Measurements from ENCODE around the gene TRIO.

TRIO gene

GRCh38 chr5:14337593-14337992 lies 194.5 kb downstream of the TRIO start:
- DNase-seq = no peak

GRCh38 chr5:14339468-14339867 lies 196.3 kb downstream of the TRIO start:
- no peak for DNase-seq

- DNase-seq = no peak
Measured at GRCh38 chr5:14341571-14342230, 198.6 kb downstream of the TRIO start.

DNA sequence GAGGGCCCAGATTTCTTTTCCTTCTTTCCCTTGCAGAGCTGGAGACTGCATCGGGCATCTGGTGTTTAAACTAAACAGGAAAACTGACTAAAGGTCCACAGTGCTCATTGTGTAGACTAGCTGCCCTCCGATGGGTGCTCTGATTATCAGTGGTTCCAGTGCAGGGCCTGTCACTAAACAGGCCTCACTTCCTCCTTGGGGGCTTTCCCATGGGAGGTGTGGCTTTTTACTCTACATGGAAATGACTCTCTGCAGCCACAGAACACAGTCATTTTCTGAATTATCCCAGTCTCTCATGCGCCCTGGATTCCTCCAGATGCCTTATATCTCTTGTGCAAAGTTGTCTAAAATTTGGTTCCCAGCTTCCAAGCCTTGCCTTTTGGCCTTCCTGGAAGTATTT lies 199.2 kb downstream of the TRIO start:
- DNase-seq = no peak

DNA sequence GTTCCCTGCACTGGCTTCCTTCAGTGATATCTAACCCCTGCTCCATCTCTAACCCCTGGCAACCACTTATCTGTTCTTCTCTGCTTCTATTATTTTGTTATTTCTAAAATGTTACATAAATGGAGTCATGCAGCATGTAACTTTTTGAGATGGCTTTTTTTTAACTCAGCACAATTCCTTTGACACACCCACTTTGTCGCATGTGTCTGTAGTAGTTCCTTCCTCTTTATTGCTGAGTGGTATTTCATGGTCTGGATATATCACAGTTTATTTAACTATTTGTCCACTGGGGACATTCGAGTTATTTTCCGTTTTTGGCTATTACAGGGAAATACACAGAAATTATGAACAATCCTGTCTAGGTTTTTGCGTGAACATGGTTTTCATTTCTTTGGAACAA lies 200.2 kb downstream of the TRIO start:
- DNase-seq = no peak

- no peak for DNase-seq
Measured at GRCh38 chr5:14347522-14347921, 204.4 kb downstream of the TRIO start.

GRCh38 chr5:14348142-14348541 lies 205.0 kb downstream of the TRIO start:
- no peak for DNase-seq

DNA sequence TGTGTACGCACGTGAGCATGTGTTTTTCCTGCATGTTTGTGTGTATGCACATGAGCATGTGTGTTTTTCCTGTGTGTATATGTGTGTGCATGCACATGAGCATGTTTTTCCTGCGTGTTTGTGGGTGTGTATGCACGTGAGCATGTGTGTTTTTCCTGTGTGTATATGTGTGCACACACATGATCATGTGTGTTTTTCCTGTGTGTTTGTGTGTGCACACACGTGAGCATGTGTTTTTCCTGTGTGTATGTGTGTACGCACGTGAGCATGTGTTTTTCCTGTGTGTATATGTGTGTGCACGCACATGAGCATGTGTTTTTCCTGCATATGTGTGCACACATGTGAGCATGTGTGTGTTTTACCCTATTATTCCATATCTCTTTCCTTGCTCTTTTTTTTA lies 205.9 kb downstream of the TRIO start:
- DNase-seq = no peak

DNA sequence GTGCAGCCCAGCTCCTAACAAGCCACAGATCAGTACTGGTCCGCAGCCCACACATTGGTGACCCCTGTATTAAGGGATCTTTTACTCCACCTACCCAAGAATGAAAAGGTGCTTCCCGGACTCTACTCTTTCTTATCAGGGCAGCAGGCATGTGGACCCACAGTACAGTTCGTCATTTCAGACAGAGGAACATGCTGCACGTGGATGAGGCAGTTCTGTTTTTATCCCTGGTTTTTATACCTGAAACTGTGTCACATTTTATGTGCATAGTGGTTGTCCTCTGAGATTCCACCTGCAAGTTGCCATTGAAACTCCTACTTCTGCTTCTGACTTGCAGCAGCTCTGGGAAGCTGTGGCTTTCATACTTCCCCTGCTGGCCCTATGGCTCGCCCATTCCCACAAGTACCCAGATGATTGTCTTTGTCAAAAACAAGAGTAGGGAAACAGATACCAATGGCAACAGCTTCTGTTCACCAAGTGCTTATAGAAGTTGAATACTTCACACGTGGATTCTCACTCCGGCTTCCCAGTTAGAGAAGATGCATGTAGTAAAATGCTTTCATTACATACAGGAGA lies 208.0 kb downstream of the TRIO start:
- no peak for DNase-seq

GRCh38 chr5:14351845-14352712 lies 208.9 kb downstream of the TRIO start:
- DNase-seq = peak in 4 of 5 donors; percentile 21 to 57 (median 44)

- no peak for DNase-seq
Measured at GRCh38 chr5:14353726-14354474, 210.8 kb downstream of the TRIO start.

DNA sequence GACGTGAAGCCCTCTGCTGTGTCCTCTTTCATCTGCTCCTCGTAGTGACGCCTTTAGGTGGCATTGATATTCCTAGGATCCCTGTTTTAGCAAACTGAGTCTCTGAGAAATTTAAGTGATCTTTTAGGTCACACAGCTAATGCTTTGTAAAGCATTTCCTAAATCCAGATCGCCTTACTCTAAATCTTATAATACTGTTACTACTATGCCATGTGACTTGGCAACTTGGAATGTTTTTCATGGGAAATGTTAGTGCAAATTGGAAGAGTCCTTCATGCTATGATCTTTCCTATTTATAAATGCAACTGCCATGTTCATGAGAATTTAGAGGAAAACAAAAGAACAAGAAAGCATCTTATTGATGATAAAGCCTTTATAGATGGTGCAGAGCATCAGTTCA lies 212.2 kb downstream of the TRIO start:
- DNase-seq = no peak

- DNase-seq = no peak
Measured at GRCh38 chr5:14356305-14356704, 213.2 kb downstream of the TRIO start.

- DNase-seq = no peak
Measured at GRCh38 chr5:14357441-14357840, 214.3 kb downstream of the TRIO start.

- no peak for DNase-seq
Measured at GRCh38 chr5:14357851-14358250, 214.7 kb downstream of the TRIO start.

DNA sequence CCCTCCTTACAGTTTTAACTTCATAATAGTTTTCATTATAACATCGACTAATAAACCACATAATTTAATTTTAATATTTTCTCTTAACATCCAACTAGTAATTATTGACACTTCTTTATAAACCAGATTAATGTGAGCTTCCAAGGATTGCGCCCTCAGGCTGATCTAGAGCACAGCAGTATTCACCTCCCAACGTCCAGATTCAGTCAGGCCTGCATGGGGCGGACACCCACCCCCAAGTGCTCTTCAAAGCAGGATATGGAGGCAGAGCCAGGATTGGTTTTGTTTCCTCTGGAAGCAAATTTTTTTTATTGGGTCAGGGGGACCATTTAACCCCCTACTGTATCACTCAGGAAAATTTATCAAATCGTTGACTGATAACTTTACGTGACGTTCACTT lies 215.4 kb downstream of the TRIO start:
- no peak for DNase-seq

DNA sequence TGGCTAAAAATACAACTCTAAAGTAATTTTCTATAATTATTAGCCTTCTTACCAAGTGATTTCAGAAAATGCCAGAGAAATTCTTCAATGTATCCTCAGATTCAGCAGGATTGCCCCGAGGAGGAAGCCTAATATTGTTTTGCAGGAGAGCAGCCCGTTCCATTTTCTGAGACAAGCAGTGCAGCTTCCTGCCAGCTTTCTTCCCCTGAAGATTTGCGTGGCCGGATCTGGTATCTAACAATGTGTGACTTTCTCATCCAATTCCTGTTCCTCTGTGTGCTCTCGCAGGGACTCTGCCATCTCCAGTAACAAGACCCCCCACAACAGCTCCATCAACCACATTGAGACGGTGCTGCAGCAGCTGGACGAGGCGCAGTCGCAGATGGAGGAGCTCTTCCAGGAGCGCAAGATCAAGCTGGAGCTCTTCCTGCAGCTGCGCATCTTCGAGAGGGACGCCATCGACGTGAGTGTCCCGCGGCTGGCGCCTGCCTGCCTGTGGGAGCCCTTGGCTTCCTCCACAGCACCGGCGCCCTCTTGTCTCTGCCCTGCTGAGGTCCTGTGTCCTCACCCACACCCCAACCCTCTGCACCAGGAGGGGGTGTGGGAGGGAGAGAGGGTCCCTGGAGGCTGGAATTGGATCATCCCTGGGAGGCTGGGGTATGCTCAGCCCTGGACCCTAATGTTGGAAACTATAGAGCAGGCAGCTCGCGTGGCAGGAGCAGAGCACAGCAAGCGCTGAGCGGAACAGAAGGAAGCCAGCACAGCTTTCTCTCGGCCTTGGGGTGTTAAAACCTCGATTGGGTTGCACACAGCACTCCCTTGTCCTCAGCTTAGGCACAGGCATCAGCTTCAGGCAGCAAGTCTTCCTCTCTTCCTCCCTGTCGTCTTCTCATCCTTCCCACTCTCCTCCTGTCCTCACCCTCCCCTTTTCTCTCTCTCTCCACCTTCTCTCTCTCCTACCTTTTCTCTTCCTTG lies 216.2 kb downstream of the TRIO start:
- no peak for DNase-seq

- no peak for DNase-seq
Measured at GRCh38 chr5:14362491-14362890, 219.3 kb downstream of the TRIO start.

- DNase-seq = peak in 1 of 5 donors; percentile 15
Measured at GRCh38 chr5:14364096-14364495, 221.0 kb downstream of the TRIO start.

DNA sequence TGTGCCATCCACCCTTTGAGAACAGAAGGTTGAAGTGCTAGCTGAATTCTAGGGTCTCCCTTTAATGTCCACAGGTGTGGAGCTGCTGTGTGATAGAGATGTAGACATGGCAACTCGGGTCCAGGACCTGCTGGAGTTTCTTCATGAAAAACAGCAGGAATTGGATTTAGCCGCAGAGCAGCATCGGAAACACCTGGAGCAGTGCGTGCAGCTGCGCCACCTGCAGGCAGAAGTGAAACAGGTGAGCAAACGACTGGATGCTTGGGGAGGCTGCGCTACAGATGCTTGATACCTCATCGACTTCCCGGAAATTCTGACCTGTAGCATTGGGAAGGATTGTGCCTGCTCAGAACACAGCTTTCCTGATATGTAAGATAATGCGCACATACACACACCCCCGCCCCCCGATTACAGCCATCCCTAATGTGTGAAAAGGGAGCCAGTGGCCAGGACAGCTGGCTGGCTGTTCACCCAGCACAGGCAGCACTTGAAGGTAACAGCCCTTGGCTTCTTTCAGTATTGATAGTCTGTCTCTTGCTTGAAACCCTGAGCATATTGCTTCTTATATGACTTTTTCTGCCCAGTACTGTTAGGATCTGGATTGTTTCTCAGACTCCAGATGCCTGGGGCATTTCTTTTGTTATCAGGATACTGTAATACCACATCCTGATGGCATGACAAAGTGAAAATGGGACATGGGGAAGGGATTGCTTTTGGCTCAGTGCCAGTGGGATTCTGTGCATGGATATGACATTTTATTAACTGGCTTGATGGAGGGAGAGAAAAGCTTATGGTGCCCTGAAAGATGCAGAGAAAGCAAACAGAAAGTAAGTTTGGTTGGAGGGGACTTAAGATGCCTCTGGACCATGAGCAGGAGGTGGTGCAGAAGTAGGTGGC lies 221.7 kb downstream of the TRIO start:
- DNase-seq = no peak

All from T-helper 1 cell (primary cell).